HG03558 (cell line): ENCODE measurements around the gene NELL2.
"Not testable (repeated sequence)": the region's sequence is repeated elsewhere in the genome, so short reads cannot be mapped to it uniquely, and the experiment has no call there.

Experiments used
- ATAC-seq: cut with Tn5 transposase; IDR thresholded peaks from one replicate; pipeline ENCODE4 v1.9.1; 2021; ENCODE audit warnings: moderate number of reproducible peaks; ENCODE audit not compliant: unreplicated experiment; ENCODE audit errors: extremely low read depth

The NELL2 gene

GRCh38 chr12:44708218-44708617 is 167.9 kb downstream of the NELL2 start:
- no peak for ATAC-seq

GRCh38 chr12:44703182-44703910 is 172.8 kb downstream of the NELL2 start:
- no peak for ATAC-seq

GRCh38 chr12:44697511-44697910 is 178.6 kb downstream of the NELL2 start:
- ATAC-seq = no peak

GRCh38 chr12:44696542-44696941 is 179.6 kb downstream of the NELL2 start:
- no peak for ATAC-seq

GRCh38 chr12:44694017-44694416 is 182.1 kb downstream of the NELL2 start:
- no peak for ATAC-seq

GRCh38 chr12:44689587-44689986 is 186.5 kb downstream of the NELL2 start:
- no peak for ATAC-seq

GRCh38 chr12:44686821-44687432 is 189.2 kb downstream of the NELL2 start:
- not testable (repeated sequence) for ATAC-seq

GRCh38 chr12:44677724-44678123 is 198.4 kb downstream of the NELL2 start:
- no peak for ATAC-seq

GRCh38 chr12:44674875-44675274 is 201.2 kb downstream of the NELL2 start:
- no peak for ATAC-seq

GRCh38 chr12:44673811-44674210 is 202.3 kb downstream of the NELL2 start:
- no peak for ATAC-seq

GRCh38 chr12:44672042-44672441 is 204.1 kb downstream of the NELL2 start:
- no peak for ATAC-seq

- ATAC-seq = no peak
Measured at GRCh38 chr12:44668443-44668842, 207.7 kb downstream of the NELL2 start.

- no peak for ATAC-seq
Measured at GRCh38 chr12:44667461-44667860, 208.7 kb downstream of the NELL2 start.

- no peak for ATAC-seq
Measured at GRCh38 chr12:44663291-44663690, 212.8 kb downstream of the NELL2 start.

GRCh38 chr12:44655846-44656245 is 220.3 kb downstream of the NELL2 start:
- ATAC-seq = no peak

GRCh38 chr12:44654646-44655639 is 221.2 kb downstream of the NELL2 start:
- ATAC-seq = no peak

- no peak for ATAC-seq
Measured at GRCh38 chr12:44653861-44654527, 222.1 kb downstream of the NELL2 start.

- no peak for ATAC-seq
Measured at GRCh38 chr12:44649693-44650092, 226.4 kb downstream of the NELL2 start.

GRCh38 chr12:44647917-44648690 is 228.0 kb downstream of the NELL2 start:
- no peak for ATAC-seq
